ENCODE measurements around the gene CDH15. TPM values are rescaled to one million over a fixed set of nuclear protein-coding genes. Genes with fewer than 3 reads are reported as not detected.

The CDH15 gene
- total RNA-seq, 2 experiments from 2014 or later, result not detected

- no peak for TF ChIP-seq CTCF (IDR thresholded peaks at IDR 0.05)
- peaks cover 0 to 5% of the 10 kb centered on the region in 2 experiments for H3K9me3 ChIP-seq (ENCODE audit: control insufficient read depth in 1 of 2, insufficient read depth in 1 of 2, low read length in 2 of 2)
- POLR2A ChIA-PET, result interaction anchor here (1.2 to 1.5 kb wide), 2 partner anchors 9 to 24 kb away, joined by 4 to 6 read pairs; partner anchors contain the start of gene ZNF778
Observed at GRCh38 chr16:89193576-89194293, 22.2 kb downstream of the CDH15 start.

GRCh38 chr16:89194340-89195311 lies 23.1 kb downstream of the CDH15 start:
- peaks cover 7% of the 10 kb centered on the region in 2 experiments for H3K27me3 ChIP-seq (ENCODE audit: control insufficient read depth in 1 of 2, insufficient read depth in 2 of 2, low read length in 2 of 2)
- POLR2A ChIA-PET, result no interaction called here
- H3K9me3 ChIP-seq (ENCODE audit: control insufficient read depth in 1 of 2, insufficient read depth in 1 of 2, low read length in 2 of 2), result peaks cover 0 to 11% of the 10 kb centered on the region in 2 experiments
- CTCF ChIA-PET, result no interaction called here
- H3K4me3 Mint-ChIP-seq, result no peak overlapping the region
- intact Hi-C loops (cut with DNase I, micrococcal nuclease), result loop anchor here in 1 of 2 experiments (5.0 kb wide), 1 partner anchor 742 kb away; the partner anchor contains the start of gene ZFPM1
- TF ChIP-seq CTCF (IDR thresholded peaks at IDR 0.05), result no peak
- no peaks in the 10 kb centered on the region for H3K9me3 Mint-ChIP-seq
- DNase-seq, result peak in 2 of 14 experiments; percentile 7 to 39
- peaks cover 18% of the 10 kb centered on the region for H3K4me1 ChIP-seq (ENCODE audit: insufficient read depth, low read length)
- H3K27ac ChIP-seq (ENCODE audit: low read depth in 1 of 2, low read length in 2 of 2), result no peak overlapping the region
- H3K4me1 Mint-ChIP-seq (ENCODE audit: low read depth), result peaks cover 4% of the 10 kb centered on the region
- no peak for ATAC-seq (ENCODE audit: poor library complexity)
- peaks cover 6% of the 10 kb centered on the region for H3K27me3 Mint-ChIP-seq
- H3K4me3 ChIP-seq (ENCODE audit: low read length), result no peak overlapping the region
- H3K27ac Mint-ChIP-seq, result no peak overlapping the region
- H3K36me3 ChIP-seq (ENCODE audit: insufficient read depth, low read length), result no peaks in the 10 kb centered on the region
- no peaks in the 10 kb centered on the region for H3K36me3 Mint-ChIP-seq (ENCODE audit: low read depth)

More at GRCh38 chr16:89193576-89194293, 22.2 kb downstream of the CDH15 start:
- no peak overlapping the region for H3K4me3 Mint-ChIP-seq
- ATAC-seq (ENCODE audit: poor library complexity) (no peak), DNase-seq (peak in 1 of 14 experiments; percentile 33)
- H3K4me1 ChIP-seq (ENCODE audit: insufficient read depth, low read length), result peaks cover 18% of the 10 kb centered on the region
- intact Hi-C loops (cut with DNase I, micrococcal nuclease), result loop anchor here (2.0 to 5.0 kb wide), 2 partner anchors 23 to 741 kb away; partner anchors contain the start of genes ZFPM1 (in 1 of the 2) and ZNF778 (in 1 of the 2)
- no peaks in the 10 kb centered on the region for H3K36me3 Mint-ChIP-seq (ENCODE audit: low read depth)
- H3K36me3 ChIP-seq (ENCODE audit: insufficient read depth, low read length), result no peaks in the 10 kb centered on the region
- H3K27me3 ChIP-seq (ENCODE audit: control insufficient read depth in 1 of 2, insufficient read depth in 2 of 2, low read length in 2 of 2), result no peaks in the 10 kb centered on the region
- peaks cover 6% of the 10 kb centered on the region for H3K27me3 Mint-ChIP-seq
- H3K27ac Mint-ChIP-seq, result no peak overlapping the region
- H3K27ac ChIP-seq (ENCODE audit: low read depth in 1 of 2, low read length in 2 of 2), result no peak overlapping the region
- CTCF ChIA-PET, result no interaction called here
- H3K9me3 Mint-ChIP-seq, result no peaks in the 10 kb centered on the region
- H3K4me1 Mint-ChIP-seq (ENCODE audit: low read depth), result peaks cover 4% of the 10 kb centered on the region
- H3K4me3 ChIP-seq (ENCODE audit: low read length), result no peak overlapping the region

- Histone ChIP-seq H3K36me3 (ENCODE audit: insufficient read depth, low read length) (no peaks in the 10 kb centered on the region), H3K27ac (ENCODE audit: low read depth in 1 of 2, low read length in 2 of 2) (no peak overlapping the region), H3K9me3 (ENCODE audit: control insufficient read depth in 1 of 2, insufficient read depth in 1 of 2, low read length in 2 of 2) (peaks cover 0 to 17% of the 10 kb centered on the region in 2 experiments), H3K4me3 (ENCODE audit: low read length) (no peak overlapping the region), H3K4me1 (ENCODE audit: insufficient read depth, low read length) (peaks cover 28% of the 10 kb centered on the region), H3K27me3 (ENCODE audit: control insufficient read depth in 1 of 2, insufficient read depth in 2 of 2, low read length in 2 of 2) (peaks cover 17 to 18% of the 10 kb centered on the region in 2 experiments)
- Mint-ChIP-seq H3K4me3 (no peak overlapping the region), H3K9me3 (no peaks in the 10 kb centered on the region), H3K27ac (no peak overlapping the region), H3K27me3 (peaks cover 14% of the 10 kb centered on the region), H3K4me1 (ENCODE audit: low read depth) (peaks cover 10% of the 10 kb centered on the region), H3K36me3 (ENCODE audit: low read depth) (no peaks in the 10 kb centered on the region)
- ChIA-PET CTCF (no interaction called here), POLR2A (no interaction called here)
- DNase-seq (peak in 1 of 14 experiments; percentile 34), ATAC-seq (ENCODE audit: poor library complexity) (no peak)
- intact Hi-C loops (cut with DNase I, micrococcal nuclease), result no loop called here
- TF ChIP-seq CTCF (IDR thresholded peaks at IDR 0.05), result no peak
Observed at GRCh38 chr16:89195521-89196171, 24.1 kb downstream of the CDH15 start.
